Measurements from ENCODE around the gene CLK2.
"Not testable (repeated sequence)": the region's sequence is repeated elsewhere in the genome, so short reads cannot be mapped to it uniquely, and the experiment has no call there.

CLK2 gene

DNA sequence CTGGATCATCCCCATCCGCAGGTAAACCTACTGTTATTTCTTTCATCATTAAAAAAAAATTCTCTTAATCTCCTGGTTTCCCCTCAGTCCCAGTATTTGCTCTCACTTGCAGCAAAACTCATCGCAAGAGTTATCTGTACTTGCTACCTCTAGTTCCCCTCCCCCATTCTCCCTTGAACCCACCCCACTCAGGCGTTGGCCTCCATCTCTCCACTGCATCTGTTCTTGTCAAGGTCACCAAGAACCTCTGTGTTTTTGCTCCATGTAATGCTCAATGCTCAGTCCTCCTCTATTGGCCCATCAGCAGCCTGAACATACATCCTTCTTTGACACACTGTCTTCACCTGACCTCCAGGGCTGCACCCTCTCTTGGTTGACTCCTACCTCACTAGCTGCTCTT lies 23.4 kb upstream of the CLK2 start:
- no peak for DNase-seq (ENCODE audit: low read depth in 3 of 3)

DNA sequence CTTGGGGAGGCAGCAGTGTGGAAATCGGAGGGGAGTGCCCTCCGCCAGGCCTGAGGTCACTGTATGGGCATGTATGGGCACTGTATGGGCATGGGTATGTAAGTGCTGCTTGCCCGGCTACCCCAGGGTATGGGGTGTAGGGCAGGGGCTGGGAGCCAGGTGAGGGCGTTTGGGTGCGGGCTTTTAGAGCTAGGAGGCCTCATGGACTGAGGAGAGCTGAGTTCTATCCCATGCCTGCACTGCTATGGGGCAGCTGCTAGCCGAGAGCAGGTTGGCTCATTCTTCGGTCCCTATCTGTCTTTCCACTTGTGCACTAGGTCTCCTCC lies 22.6 kb upstream of the CLK2 start:
- DNase-seq (ENCODE audit: low read depth in 3 of 3), result no peak

DNA sequence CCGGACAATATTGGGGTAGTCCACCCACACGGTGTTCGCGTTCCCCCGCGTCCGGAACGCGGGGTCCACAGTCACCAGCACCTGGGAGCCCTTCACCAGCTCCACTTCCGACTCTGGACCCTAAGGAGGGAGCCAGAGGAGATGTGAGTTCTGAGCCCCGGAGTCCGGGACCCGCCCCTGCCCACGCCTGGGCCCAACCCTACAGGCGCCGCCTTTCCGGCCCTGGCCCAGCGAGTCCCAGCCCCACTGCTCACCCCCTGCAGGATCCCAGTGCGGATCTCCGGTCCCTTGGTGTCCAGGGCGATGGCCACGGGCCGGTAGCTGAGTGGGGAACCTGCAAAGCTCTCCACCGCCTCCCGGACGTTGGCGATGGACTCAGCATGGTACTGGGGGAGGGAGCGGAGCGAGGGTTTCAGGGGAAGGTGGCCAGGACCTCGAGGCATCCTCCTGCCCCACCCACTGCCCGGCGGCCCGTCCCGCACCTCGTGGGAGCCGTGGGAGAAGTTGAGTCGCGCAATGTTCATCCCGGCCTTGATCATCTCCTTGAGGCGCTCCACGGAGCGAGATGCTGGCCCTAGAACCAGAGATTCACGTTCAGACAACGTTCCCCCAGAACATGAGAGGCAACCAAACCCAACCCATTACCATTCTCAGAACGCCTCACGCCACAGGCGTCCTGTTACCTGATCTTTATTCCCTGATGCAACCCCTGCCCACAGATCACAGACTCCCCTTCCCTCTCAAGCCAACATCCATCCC lies 22.1 kb upstream of the CLK2 start:
- DNase-seq (ENCODE audit: low read depth in 3 of 3), result no peak

DNA sequence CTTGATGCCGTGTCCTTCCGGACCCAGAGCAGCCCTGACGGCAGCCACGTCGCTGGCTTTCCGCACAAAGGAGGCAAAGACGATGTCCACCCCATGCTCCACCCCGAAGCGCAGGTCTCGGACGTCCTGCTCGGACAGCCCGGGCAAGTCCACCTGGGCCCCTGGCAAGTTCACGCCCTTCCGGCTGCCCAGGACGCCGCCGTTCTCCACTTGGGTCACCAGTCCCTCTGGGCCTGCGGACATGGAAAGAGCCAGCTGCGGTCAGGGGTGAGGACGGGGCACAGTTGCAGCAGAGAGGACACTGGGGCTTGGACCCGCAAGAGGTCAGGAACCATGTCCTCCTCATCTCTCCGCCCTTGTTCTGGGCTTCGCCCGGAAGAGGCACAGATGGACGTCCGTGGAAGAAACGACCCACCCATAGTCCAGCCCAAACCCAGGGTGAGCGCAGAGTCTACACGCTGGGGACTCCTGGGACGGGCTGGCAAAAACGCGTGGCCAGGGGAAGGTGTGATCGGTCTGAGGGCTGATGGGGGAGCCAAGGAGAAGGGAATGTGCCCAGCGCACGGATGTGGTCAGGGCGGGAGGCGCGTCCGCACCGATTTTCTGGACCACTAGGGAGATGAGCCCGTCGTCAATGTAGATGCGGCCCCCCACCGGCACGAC lies 21.3 kb upstream of the CLK2 start:
- DNase-seq (ENCODE audit: low read depth in 3 of 3), result no peak

DNA sequence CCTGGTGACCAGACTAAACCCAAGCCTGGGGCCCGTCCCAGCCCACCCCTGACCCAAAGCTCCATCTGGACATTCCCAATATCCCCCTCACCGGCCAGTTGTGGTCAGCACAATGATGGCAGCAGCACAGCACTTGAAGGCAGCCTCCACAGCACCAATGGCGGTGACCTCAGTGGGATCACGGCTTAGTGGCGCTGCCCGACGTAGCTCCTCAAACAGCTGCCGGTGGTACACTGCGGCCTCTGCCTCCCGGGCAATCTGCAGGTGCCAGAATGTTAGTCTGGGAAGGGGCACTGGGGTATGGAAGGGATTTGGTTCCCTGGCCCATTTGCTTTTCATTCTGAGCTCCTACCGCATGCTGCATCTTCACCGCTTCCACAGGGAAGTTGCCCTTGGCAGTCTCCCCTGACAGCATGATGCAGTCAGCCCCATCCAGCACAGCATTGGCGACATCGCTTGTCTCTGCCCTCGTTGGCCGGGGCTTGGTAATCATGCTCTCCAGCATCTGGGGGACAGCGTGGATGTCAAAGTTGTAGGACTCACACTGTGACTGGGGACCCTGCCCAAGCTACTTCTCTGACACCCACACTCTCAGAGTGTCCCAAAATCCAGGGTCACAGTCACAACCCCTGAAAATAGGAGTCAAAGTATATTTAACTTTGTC lies 19.9 kb upstream of the CLK2 start:
- DNase-seq (ENCODE audit: low read depth in 3 of 3), result no peak

DNA sequence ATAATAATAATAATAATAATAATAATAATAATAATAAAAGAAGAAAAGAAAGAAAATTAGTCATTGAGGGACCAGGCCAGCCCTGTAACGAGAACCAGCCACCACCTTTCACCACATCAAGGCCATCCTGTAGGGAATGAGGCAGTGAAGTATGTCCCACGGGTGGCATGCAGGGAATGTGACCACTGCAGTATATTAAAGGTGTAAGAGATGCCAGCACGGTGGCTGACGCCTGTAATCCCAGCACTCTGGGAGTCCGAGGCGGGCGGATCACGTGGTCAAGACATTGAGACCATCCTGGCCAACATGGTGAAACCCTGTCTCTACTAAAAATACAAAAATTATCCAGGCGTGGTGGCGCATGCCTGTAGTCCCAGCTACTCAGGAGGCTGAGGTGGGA lies 17.7 kb upstream of the CLK2 start:
- DNase-seq (ENCODE audit: low read depth in 3 of 3), result not testable (repeated sequence)

DNA sequence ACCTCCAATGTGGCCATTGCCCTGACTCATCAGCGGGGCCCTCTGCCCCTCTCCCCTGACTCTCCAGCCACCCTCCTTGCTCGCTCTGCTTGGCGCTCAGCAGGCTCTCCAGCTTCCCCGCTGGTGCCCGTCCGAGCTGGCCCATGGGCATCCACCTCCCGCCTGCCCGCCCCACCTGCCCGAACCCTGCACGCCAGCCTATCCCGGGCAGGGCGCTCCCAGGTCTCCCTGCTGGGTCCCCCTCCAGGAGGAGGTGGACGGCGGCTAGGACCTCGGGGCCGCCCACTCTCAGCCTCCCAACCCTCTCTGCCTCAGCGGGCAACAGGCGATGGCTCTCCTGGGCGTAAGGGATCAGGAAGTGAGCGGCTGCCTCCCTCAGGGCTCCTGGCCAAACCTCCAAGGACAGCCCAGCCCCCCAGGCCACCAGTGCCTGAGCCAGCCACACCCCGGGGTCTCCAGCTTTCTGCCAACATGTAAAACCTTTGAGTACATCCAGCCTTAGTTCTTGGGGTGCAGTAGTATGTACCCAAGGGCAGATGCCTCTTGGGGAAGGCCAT lies 14.8 kb upstream of the CLK2 start:
- no peak for DNase-seq (ENCODE audit: low read depth in 3 of 3)

DNA sequence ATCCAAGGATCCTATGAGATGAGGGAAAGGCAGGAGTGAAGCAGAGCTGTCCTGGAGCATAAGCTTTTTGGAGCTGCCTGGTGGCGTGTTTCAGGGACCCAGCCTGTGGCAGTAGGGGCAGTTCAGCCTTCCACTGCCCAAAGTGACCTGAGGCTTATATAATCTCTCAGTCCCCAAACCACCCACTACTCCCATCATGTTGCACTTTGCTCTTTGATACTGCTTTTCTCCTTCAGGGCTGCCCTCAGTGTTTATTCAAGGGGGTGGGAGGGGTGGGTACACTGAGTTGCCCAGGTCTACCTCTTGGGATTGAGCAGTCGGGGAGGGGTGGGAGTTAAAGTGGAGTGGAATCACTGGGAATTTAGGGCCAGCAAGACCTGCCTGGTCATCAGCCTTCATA lies 13.2 kb upstream of the CLK2 start:
- no peak for DNase-seq (ENCODE audit: low read depth in 3 of 3)

DNA sequence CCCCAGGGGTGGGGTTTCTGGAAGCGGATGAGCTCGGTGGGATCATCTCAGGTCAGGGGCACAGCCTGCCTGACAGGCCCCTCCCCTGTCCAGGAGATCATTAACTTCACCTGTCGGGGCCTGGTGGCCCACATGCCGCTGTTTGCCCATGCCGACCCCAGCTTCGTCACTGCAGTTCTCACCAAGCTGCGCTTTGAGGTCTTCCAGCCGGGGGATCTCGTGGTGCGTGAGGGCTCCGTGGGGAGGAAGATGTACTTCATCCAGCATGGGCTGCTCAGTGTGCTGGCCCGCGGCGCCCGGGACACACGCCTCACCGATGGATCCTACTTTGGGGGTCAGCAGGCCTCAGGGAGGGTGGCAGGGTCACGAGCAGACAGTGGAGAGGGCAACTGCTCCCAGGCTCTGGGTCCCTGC lies 12.3 kb upstream of the CLK2 start:
- DNase-seq (ENCODE audit: low read depth in 3 of 3), result no peak

DNA sequence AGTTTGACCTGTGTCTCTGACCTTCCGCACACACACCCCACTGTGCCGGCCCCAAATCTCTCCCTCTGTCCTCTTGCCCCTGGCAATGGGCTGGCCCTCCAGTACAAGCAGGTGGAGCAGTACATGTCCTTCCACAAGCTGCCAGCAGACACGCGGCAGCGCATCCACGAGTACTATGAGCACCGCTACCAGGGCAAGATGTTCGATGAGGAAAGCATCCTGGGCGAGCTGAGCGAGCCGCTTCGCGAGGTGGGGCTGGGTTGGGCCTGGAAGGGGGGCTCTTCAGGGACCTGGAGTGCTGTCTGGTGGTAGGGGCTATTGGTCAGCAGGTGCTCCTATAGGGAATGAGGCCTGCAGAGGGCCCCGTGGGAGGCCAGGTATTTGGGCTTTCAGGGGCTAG lies 11.8 kb upstream of the CLK2 start:
- DNase-seq (ENCODE audit: low read depth in 3 of 3), result no peak

DNA sequence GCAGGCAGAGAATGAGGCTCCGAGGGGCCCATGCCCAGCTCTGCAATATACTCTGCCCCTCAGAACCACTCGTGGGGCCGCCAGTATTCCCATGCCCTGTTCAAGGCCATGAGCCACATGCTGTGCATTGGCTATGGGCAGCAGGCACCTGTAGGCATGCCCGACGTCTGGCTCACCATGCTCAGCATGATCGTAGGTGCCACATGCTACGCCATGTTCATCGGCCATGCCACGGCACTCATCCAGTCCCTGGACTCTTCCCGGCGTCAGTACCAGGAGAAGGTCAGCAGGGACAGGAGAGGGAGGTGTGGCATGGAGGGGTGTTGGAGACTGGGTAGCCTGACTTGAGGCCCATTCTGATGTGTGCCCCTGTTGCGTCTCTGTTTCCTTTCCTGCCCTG lies 11.2 kb upstream of the CLK2 start:
- DNase-seq (ENCODE audit: low read depth in 3 of 3), result no peak

DNA sequence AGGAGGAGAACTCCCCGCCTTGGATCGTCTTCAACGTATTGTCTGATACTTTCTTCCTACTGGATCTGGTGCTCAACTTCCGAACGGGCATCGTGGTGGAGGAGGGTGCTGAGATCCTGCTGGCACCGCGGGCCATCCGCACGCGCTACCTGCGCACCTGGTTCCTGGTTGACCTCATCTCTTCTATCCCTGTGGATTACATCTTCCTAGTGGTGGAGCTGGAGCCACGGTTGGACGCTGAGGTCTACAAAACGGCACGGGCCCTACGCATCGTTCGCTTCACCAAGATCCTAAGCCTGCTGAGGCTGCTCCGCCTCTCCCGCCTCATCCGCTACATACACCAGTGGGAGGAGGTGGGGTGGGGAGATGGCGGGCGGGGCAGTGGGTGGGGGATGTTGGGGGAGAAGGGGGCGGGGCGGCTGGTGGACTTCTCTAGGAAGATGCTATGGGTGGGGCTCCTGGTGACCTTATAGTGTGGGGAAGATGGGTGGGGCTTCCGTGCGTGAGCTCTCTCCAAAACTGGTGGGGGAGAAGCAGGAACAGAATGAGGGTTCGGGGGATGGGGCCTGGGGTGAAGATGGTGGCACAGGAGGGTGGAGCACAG lies 9.3 kb upstream of the CLK2 start:
- DNase-seq (ENCODE audit: low read depth in 3 of 3), result no peak

DNA sequence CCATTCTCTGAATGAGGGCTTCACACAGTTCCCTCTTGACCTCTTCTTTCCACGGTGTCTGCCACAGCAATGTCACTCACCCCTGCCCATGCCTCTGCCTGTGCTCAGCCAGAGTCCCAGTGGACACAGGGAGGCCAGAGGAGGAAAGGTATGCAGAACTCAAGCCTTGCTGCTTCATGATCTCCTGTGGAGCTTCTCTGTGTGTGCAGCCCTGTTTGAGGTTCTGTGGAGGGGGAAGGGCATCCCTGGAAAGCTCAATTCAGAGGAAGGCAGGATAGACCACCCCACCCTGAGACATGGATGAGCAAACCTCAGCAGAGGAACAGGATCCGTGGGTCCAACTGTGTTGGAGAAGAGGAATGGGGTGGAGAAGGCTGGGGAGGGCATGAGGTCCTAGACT lies 6.0 kb upstream of the CLK2 start:
- DNase-seq (ENCODE audit: low read depth in 3 of 3), result no peak

DNA sequence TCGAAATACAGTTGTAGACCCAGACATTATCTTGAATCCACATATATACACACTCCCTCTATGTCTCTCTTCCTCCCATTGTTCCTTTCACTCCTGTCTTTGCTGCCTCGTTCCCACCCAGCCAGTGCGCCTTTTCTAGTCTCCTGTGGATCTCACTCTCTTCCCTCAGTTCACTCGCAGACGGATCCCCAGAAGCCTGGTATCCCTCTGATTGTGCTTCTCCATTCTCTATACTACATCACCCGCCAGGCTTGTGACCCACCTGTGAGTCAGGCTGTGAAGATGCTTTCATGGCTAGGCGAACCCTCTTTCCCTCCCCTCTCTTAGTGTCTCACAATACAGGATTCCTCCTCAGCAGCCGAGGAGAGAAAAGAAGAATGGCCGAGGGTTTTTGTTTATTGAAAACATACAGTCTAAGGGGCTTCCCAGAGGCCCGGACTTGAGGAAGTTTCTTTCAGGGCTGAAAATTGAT lies 5.4 kb upstream of the CLK2 start:
- DNase-seq (ENCODE audit: low read depth in 3 of 3), result no peak

DNA sequence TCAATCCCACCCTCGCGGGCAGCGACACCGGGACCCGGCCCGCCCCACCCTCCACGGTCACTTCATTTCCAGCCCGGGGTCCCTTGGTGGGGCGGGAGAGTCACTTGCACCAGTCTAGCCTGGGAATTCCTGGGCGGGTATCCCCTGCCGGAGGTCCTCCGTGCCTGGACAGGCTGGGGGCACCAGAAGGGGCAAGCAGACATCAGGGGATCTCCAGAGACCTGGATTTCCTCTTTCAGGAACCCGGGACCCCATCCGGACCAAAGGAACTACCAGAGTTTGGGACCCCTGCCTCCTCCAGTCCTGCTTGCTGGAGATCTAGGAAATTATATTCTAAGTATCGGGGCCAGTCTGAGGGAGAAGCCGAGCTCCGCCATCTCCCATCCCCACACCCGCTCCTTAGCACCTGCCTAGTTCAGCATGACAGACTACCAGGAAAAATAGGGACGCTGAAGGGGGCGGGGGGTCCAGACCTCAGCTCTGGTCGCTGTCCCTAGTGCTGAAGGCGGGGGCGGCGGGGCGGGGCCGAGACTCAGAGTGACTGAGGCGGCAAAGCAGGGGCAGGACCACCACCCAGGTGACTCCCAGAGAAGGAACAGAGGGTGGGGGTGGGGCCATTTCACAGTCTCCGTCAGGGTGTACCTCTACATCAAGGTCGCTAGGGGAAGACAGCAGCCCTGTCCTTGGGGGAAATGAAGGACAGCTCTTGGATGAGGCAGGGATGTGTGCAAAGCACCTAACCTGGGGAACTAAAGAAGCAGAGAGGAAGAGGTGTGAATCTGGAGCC lies 4.8 kb upstream of the CLK2 start:
- DNase-seq (ENCODE audit: low read depth in 3 of 3), result peak in 2 of 3 donors; percentile 71 to 76

DNA sequence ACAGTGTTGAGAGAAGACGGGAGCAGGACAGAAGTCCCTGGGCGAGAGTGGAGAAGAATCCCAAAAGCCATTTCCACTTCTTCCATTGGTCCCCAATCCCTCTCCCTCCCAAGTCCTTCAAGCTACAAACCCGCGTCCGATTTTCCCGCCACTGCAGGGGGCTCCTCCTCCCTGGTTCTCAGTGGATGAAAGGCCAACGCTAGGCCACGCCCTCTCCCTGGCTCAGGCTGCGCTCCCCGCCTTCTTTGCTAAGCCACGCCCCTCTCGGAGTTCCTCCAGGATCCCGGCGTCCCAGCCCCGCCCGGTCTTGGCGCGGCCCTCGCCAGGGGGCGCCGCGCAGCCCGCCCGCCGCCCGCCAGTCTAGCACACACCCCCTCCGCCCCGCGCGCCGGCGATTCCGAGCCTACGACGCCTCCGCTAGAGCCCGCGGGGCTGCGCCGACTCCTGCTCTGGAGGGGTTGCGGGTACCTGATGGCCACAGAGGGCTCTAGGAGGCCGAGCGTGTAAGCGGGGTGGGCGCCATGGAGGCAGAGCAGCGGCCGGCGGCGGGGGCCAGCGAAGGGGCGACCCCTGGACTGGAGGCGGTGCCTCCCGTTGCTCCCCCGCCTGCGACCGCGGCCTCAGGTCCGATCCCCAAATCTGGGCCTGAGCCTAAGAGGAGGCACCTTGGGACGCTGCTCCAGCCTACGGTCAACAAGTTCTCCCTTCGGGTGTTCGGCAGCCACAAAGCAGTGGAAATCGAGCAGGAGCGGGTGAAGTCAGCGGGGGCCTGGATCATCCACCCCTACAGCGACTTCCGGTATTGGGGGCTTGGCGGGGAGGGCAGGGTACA lies 4.0 kb upstream of the CLK2 start, which contains the start of gene HCN3:
Gene HCN3, plus strand, starts transcription at position 394 of the 832 bp plus-strand sequence. Its CDS starts 128 bp downstream, at position 522.
- DNase-seq (ENCODE audit: low read depth in 3 of 3), result peak; percentile 91 to 98 (median 93)

DNA sequence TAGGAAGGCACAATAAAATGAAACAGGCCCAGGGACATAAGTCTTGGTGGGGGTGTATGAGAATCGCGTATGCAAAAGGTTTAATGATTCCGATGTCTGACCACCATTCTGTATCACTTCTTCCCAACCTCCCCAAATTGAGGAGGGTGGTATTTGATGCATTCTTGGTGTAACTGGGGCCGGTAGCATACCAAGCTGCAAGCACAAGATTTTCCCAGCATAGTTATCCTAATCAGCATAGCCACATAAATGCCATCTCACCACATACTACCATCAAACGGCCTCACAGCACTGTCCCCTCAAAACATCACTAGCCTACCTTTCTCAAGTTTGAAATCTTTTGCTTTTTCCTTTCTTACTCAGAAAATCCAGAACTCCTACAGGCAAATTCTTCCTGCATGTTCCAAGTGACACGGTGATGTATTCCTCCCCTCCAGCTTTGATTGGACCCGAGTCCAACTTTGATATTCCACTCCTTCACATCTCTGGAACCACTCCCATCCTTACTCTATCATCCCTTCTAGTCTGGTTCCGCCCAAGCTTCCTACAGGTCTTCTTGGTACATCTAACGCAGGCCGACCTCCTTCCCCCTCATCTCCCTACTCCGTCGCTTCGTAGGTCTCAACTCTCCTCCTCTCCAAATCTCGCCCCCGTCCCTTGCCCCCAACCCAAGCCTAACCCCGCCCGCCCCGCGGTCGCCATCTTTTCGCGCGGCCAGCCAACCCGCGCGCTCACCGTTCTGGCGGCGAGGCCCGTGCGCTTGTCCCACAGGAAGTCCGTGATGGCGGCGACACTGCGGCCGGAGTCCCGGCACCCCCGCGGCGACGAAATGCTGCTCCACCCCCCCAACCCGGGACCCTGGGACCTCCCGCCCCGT lies 600 bp downstream of the CLK2 start:
- no peak for DNase-seq (ENCODE audit: low read depth in 3 of 3)

DNA sequence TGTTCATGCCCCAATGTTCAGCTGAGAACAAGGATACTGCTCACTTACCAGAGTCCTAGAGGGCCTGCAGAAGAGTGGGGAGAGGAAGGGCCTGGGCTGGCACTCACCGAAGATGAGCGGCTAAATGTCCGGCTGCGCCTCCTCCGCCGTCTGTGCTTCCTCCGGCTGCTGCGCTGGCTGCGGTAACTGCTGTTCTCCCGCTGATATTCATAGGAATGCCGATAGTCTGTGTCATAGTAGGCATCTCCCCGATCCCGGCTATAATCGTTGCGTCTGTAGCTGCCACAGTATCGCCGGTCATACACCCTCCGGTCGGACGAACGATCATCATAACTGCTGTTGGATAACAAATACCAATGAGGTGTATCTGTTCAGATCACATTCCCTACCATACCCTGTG lies 3.9 kb downstream of the CLK2 start:
- DNase-seq (ENCODE audit: low read depth in 3 of 3), result no peak

DNA sequence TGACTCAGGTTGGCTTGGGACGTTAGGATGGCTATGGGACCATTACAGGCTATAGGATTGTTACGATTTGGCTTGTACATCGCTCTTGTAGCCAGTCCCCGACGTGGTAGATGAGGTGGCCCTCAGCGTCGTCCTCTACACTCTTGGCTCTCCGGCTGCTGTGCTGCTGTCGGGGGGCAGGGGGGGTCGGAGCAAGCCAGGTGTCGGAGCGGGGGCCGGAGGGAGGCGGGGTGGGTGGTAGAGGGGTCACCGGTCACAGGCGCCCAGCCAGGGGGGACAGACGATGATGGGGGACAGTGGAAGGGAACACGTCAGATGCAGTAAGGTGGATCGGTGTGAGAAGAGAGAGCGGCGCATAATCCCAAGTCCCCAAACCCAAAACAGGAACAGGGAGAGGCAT lies 4.7 kb downstream of the CLK2 start:
- no peak for DNase-seq (ENCODE audit: low read depth in 3 of 3)

DNA sequence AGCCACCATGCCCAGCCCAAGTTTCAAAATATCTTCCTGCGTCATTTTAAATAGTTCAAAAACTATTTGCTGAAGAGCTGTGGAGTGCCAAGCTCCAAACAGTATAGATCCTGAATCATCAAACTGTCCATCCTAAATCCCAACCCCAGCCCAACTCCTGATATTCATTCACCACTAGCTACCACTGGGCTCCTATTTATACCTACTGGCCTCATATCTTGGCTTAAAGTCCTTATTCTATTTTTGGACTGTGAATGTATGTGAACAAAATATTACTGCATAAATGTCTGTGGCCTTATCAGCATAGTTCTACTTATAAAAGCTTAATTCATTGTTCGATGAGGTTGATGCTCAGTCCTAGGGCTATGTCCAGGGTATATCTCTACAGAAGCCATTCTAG lies 5.9 kb downstream of the CLK2 start:
- DNase-seq (ENCODE audit: low read depth in 3 of 3), result no peak
